ENCODE results near the gene RPRD1B. TPM values are rescaled to one million over a fixed set of nuclear protein-coding genes. Genes with fewer than 3 reads are reported as not detected.

RPRD1B gene
- polyA plus RNA-seq, 1 donor, result 25.3 TPM

DNA sequence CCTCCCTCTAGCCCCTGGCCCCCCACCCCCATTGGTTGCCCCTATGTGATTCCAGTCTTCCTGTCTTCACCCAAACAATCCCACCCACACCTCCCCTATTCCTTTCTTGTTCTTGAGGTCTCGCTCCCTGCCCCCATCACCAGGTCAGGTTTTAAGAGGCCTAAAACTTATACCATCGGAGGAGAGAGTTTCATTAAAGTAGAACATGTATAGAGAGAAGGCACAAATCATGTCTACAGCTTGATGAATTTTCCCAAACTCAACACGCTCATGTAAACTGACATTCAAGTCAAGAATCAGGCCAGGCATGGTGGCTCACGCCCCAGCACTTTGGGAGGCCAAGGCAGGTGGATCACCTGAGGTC, 87.1 kb downstream of the RPRD1B start:
- DNase-seq (ENCODE audit: low read depth), result no peak

DNA sequence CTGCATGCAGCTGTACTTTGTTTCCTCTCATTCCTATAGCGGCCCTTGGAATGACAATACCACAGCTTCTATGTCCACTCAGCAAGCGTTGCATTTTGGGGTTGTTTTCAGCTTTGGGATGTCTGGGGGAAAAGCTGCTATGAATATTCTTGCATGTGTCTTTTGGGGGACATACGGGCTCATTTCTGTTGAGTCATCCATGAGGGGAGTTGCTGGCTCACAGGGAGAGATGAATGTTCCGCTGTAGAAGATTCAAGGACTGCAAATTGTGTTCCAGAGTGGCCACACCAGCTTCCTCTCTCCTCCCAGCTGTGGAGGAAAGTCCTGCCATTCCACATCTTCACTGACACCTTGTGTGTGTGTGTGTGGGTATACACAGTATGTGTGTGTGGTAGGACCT, 88.2 kb downstream of the RPRD1B start:
- no peak for DNase-seq (ENCODE audit: low read depth)

DNA sequence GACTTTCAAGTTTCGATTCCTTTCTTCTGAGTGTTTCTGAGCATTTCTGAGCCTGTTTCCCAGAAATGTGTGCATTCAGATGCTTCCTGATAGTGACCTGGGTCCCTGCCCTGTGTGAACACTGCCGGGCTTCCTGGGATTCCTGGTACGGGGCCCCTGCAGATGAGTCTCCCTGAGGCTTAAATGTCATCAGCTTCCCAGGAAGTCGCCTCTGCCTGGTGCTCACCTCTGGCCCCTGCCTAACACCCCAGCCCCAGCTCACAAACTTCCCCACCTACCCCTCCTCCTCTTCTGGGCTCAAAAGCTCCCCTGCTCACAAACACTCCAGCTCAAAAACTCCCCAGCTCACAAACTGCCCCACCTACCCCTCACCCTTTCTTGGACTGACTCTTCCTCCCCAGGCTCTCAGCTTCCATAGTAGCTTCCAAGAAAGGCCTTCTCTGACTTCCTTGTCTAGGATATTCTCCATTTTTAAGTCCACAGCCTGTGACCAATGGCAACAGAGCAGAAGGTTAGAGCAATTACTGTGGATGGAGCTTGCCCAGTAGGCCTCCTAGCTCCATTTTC, 89.6 kb downstream of the RPRD1B start:
- DNase-seq (ENCODE audit: low read depth), result no peak

DNA sequence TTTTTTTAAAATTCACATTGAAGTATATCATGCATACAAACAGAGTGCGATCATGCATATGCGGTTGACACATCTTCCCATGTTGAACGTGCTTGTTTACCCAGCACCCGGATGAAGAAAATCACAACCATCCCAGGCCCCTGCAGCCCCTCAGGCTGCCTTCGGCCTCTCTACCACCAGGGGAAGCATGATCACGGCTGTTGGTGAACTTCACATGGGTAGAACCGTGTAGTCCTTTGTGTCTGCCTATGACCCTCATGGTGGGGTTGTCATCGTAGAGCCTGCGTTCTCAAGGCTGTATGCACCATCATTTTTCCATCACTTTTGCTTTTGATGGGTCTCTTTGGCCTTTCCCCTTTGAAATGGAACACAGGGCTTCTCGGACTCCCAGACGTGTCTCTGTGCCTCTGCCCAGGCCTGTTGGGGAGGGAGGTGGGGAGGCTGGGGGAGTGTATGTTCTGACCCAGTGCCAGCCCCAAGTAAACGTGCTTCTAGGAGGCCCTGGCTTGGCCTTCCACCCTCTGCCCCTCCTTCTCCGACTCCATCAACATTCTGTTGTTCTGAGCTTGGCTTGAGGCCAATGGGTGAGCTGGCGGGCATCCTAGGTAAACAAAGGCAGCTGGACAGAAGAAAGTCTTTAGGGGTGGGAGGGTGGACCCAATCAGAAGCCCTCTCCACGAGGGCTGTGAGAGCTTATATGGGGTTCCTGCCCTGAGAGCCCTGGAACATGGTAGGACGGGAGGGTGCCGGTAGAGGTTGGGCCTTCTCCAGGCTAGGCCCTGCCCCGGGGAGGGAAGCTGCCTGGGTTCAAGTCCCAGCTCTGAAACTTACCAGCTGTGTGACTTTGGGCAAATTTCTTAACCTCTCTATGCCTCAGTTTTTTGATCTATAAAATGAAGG, 91.9 kb downstream of the RPRD1B start:
- DNase-seq (ENCODE audit: low read depth), result no peak

DNA sequence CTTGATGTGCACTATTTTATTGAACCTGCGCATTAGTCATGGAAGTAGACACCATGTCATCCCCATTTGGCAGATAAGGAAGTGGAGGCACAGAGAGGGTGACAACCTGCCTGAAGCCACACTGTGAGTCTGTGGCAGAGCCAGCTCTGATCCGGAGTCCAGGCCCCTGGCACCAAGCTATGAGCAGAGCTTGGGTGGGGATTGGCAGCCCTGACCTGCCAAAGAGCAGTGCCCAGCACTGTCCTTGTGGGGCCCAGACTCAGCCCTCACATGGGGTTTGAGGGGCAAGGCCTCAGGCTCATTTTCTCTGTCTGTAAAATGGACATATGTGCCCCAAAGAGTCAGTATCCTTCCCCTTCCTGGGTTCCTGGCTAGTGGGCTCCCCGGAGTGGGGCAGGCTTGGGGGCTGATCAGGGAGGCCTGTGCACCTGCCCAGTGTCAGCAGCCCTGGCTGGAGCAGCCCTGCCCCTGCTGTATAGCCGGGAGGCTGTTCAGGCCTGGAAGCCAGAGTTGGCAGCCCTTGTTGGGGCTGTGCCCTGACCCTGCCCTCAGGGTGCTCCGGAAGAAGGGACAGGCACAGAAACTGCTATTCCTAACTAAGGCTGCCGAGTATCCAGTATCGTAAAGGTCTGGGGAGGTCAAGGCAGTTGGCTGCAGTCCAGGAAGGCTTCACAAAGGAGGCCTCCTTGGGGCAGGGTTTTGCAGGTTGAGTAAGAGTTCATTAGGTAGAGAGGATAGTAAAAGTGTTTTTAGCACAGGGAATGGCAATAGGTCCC, 92.8 kb downstream of the RPRD1B start:
- DNase-seq (ENCODE audit: low read depth), result no peak

DNA sequence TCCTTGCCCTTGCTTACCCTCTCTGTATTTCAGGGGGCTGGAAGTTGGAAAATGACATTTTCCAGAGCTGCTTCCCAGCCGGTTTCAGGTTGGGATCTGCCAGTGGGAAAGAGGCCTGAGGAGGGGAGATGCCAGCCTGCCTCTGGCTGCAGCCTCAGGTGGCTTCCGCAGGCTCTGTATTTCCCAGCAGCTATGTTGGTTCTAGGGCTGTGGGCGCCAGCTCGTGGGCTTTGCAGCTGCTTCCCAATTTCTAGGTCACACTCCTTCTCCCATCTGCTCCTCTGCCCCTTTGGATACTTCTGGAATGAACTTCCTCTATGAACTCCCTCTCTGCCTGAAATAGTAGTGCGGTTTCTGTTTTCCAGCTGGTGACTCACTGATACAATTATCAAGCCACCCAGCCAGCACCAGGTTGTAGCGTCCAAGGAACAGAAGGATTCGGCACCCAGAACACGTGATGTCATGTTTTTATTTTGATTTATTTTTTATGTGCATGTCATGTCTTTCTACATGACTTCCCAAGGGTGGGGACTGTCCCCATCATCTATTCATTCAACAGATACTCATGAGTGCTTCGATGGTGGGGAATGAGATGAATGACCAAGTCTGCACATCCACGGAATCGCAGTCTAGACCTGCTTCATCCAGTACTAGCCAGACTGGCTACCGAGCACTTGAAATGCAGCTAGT, 93.5 kb downstream of the RPRD1B start:
- DNase-seq (ENCODE audit: low read depth), result no peak

DNA sequence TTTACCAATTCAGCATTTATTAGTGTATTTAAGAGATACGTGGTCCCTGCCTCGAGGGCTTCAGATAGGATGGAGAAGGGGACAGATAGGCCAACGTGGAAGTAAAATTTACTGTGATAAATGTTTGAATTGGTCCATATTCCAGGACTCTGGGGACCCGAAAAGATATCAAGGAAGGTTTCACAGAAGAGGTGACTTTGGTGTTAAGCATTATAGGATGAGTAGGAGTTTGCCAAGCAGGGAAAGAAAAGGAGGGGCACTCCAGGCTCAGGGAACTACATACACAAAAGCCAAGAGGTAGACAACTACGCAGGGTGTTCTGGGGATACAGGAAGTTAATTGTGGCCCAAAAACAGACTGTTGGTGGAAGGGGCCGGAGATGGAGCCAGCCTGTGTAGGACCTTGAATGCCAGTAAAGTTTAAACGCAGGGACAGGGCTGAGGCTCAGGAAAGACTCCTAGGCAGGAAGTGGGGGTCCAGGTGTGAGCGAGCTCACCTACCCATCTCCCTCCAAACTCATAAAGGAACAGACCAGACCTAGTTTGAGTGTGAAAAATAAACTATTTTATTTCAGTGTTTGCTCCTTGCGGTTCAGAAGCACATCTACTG, 94.5 kb downstream of the RPRD1B start:
- DNase-seq (ENCODE audit: low read depth), result no peak

DNA sequence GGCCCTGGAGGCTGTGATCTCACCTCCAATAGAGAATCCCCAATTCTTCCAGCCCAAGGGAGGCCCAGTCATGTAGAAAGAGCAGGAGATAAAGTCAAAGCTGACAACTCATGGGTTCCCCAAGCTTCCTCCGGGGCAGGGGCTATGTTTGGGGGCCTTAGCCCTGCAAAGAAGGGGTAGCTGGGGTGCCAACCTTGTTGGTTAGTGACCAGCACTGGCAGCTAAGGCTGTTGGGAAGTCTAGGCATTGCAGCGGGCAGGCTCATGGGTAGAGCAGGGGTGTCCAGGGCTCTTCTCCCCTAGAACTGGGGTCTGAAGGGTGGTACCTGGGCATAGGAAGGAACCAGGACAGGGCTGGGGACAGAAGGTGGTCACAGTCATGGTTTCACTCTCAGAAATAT, 95.1 kb downstream of the RPRD1B start:
- no peak for DNase-seq (ENCODE audit: low read depth)

DNA sequence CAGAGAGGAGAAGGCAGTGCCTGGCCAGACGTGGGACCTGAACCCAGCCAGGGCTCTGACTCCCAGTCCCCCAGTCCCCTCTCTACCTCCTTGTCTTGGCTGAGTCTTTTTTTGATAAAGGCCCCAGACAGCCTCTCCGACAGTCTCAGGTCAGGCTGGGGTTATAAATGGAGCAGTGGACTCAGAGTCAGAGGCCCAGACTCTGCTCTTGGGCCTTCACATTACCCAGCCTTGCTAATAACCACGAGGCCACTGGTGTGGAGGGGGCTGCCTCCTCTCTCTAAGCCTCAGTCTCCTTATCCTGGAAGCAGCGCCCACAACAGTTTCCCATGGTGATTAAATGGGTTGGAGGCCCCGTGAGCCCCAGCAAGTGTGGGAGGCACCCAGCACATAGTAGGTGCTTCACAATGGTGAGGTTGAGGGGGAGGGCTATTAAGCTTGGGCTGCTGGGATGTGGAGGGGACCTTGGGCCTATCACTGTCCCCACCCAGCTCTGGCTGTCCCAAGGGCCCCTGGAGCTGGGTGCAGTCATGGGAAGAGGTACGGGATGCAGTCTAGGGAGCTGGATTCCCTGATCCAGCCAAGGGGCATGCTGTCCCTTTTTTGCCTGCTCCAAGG, 95.8 kb downstream of the RPRD1B start:
- DNase-seq (ENCODE audit: low read depth), result no peak

DNA sequence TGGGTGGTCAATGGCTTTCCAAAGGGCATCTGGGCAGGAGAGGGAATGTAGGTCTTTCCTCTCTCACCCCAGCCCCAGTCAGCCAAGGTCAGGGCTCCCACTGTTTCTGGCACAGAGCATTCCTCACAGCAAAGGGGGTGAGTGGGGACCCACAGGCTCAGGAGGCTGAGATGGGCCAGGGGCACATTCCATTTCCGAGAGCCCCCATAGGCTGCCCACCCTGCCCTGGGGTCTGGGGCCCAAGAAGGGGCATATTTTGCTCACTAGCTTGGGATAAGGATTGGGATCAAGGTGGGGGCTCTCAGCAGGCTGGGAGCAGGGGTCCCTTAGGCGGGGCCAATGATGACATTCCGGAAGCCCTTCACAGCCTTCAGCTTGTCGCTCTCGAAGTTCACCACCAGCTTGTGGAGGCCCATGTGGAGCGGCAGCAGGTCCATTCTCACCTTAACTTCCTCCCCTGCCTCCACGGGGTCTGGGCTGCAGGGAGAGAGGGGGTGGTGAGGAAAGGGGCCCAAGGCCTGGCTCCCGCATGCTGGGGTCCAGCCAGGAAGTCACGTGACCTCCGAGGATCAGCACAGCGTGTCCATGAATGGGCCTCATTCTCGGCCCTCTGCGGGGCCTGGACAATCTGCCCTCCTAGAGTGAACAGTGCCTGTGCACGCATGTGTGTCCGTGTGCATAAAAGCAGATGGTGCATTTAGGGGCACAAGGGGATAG, 96.5 kb downstream of the RPRD1B start:
- DNase-seq (ENCODE audit: low read depth), result no peak

DNA sequence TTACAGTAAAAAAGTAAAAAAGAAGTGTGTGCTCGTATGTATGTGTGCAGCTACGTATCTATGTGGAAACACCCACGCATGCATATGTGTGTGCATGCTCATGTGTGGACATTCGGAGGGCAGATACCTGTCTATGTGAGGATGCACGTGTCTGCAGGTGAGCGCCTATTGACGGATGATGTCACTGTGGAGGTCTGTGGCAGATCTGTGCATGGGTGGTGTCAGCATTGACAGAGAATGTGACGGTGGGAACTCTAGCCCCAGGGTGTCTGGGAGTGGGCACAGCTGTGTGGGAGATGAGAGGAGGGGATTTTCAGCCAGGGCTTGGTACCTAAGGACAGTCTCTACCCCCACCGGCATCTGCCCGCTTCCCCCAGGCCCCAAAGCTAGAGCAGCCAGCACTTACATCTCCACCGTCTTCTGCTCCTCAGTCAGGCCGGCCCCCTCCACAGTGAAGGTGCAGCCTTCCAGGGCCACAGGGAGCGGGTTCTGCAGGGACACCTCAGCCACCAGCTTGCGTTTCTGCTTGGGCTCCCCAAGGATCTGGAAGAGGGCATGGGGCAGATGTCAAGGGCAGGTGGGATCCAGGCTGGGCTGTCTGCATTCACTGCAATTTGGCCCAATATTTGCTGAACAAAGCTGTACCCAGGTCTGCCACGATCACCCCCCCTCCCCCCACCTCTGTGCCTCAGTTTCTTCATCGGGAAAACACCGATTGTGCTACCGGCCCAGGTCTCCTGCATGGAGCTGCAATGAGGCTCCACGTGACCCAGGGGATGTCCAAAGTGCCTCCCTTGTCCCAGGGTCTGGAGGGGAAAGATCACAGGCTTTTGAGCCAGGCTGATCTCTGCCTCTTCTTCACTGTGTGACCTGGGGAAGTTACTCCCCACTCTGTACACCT, 97.4 kb downstream of the RPRD1B start:
- DNase-seq (ENCODE audit: low read depth), result no peak

DNA sequence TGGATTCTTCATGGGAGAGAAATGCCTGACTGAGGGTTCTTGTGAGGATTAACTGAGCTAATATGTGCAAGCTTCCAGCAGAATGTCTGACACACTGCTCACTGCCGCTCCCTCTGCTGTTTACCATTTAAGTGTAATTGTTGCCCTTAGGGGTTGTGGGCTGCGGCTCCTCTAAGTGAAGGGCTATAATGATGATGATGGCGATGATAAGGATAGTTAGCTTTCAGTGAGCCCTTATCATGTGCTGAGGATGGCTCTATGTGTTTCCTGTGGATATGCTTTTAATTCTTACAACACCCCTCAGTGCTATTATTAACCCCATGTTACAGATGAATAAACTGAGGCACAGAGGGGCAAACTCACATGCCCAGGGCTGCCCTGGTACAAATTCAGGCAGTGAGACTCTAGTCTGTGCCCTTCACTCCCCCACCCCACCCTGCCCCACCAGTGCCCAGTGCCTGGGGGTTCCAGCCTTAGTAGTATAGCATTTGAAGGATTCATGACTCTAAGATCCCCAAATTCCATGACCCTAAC, 98.1 kb downstream of the RPRD1B start:
- DNase-seq (ENCODE audit: low read depth), result no peak

DNA sequence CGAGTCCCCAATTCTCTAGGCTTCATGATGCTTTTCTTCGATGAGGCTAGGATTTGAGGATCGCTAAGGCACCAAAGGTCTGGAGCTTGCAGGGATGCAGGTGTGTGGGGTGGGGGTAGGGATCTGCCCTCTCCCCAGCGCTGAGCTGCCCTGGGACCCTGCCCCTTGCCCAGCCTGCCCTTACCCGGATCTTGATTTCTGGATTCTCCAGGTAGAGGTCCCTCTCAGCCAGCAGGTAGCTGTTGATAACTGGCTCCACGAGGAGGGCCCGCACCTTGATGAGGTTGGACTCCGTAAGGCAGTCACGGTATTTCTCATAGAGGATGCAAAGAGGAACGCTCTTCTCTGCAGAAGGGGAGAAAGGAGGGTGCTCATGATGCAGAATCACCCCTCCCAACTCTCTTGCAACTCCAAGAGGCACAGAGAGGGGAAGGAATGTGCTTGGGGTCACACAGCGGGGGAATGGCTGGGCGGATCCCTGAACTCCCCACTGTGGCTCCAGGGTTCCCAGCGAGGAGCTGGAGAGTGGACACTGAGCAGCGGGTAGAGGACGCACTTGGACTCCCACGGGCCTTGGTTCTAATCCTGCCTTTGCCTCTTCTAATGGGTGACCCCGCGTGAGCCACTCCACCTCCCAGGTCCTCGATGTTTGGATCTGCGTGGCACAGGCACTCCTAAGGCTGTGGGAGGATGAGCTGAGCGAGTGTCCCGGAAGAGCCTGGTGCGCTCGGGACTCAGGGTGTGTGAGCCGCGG, 98.8 kb downstream of the RPRD1B start:
- DNase-seq (ENCODE audit: low read depth), result no peak

DNA sequence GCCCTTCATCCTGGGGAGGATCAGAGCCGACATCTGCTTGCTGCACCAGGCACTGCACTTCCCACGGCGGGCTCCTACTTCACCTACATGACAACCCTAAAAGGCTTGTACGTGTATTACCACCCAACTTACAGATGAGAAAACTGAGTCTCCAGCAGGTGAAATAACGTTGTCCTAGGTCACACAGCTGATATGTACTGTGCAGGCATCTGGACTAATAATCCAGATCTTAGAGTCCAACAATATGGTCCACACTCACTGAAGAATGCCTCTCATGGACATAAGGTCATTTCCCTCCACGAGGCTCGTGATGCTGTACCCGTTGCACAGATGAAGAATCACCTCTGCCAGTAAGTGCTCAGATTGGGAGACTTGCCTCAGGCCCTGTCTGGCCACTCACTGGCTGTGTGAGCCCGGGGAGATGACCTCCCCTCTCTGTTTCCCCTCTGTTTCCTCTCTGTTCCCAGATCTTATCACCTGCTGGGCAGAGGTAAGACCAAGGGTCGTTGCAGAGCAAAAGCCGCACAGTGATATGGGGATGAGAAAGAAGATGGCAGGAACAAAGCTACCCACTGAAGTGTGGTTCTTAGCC, 99.5 kb downstream of the RPRD1B start:
- DNase-seq (ENCODE audit: low read depth), result no peak

DNA sequence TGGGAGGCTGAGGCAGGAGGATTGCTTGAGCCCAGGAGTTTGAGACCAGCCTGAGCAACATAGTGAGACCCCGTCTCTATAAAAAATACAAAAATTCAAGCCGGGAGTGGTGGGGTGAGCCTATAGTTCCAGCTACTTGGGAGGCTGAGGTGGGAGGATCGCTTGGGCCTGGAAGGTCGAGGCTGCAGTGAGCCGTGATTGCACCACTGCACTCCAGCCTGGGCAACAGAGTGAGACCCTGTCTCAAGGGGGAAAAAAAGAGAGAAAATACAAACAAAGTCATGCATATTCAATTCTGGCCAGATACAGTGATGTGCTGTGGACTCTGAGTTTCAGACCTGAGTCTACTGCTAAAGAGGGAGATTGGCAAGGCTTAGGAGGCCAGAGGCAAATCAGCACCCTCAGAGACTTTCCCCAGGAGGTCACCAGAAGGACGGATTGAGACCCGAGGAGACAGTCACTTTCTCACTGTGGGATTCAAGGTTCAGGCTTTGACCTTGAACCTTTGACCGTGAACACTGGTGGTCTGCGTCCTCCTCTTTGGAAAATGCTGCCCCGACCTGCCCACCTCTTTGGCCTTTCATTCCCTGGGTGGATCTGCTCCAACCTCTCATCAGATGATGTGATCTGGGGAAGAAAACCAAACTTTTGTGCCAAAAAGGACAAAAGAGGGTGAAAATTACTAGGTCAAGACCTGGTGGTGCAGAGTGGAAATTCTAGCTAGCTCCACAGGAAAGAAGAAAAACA, 100.3 kb downstream of the RPRD1B start:
- DNase-seq (ENCODE audit: low read depth), result no peak

DNA sequence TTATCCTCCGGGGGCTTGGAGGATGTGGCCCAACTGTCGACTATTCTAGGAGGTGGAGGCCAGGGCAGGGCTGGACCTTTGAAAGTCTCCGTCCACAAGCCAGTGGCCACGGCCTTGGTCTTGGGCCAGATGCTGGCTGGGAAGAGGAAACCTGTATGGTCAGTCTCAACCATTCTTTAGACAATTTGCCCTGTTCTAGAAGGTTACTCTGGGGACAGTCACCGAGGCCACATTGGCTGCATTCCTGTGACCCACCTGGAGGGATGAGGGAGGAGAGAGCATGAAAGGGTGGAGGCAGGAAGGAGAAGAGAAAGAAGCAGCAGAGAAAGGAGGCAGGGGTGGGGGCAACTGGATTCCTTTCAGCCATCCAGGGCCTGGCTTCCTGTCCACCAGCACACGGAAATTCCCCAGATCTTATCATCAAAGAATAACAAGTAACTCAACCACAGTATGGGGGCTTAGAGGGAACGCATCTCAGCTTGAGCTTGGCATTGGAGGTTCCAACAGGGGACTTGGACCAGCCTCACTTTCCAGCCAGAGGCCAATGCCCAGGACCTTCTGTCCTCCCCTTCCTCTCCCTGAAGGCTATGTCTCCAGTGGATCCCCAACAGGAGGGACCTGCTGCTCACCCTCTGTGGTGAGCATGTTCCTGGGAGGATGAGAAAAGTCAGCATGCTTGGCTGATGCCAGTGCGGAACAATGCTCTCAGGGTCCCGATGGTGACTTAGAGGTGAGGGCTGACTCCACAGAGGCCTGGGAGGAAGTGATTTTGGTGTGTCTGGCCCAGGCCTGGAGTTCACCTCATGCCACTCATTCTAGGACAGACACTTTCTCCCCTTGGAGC, 101.1 kb downstream of the RPRD1B start:
- DNase-seq (ENCODE audit: low read depth), result no peak
